Suprapubic skin (tissue), 4 donors: ENCODE results near the gene MAP2.

Source experiments
- EP300 ChIP-seq: sonication (generic); formaldehyde crosslinking; IDR thresholded peaks from one replicate; pipeline ENCODE4 v1.6.1; 2017; ENCODE audit warnings: antibody characterized with exemption
- POLR2A ChIP-seq, 2 donors: fragments of 450-650 bp; IDR thresholded peaks; one replicate each; pipeline ENCODE4 v1.6.1; 2017; ENCODE audit warnings: antibody characterized with exemption in 2 of 2, mild to moderate bottlenecking in 2 of 2, moderate library complexity in 2 of 2
- POLR2AphosphoS5 ChIP-seq, 3 donors: sonication (generic); formaldehyde crosslinking; IDR thresholded peaks; one replicate each; pipeline ENCODE4 v1.6.1; 2017; ENCODE audit warnings: antibody characterized with exemption in 3 of 3
- TF ChIP-seq, protein P1 (sequence below), 2 donors: fragments of 200-600 bp in 1 of 2; fragments of 450-650 bp in 1 of 2; sonication (generic) in 1 of 2; IDR thresholded peaks; one replicate each; pipeline ENCODE4 v1.5.1; 2016 to 2019; ENCODE audit warnings: antibody characterized with exemption in 2 of 2, mild to moderate bottlenecking in 1 of 2, moderate library complexity in 1 of 2

DNA sequence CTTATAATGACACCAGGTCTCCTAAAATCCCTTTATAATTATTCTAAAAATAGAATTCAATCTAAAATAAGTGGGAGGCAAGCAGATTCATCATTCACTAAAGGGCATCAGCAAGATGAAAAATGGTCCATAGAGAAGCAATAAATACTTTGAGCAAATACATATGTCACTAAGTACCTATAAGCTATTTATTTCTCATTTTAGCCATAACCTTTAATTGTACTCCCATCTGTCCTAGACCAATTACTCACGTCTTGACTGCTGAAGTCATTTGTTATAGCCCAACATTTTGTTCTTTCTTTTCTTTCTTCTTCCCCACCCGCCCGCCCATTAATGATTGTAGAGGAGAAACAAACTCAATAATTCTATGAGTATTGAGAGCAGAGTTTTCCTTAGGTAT is 105.7 kb downstream of the MAP2 start:
- no peak for TF ChIP-seq POLR2A (IDR thresholded peaks at IDR 0.05)
- TF ChIP-seq, protein P1, sequence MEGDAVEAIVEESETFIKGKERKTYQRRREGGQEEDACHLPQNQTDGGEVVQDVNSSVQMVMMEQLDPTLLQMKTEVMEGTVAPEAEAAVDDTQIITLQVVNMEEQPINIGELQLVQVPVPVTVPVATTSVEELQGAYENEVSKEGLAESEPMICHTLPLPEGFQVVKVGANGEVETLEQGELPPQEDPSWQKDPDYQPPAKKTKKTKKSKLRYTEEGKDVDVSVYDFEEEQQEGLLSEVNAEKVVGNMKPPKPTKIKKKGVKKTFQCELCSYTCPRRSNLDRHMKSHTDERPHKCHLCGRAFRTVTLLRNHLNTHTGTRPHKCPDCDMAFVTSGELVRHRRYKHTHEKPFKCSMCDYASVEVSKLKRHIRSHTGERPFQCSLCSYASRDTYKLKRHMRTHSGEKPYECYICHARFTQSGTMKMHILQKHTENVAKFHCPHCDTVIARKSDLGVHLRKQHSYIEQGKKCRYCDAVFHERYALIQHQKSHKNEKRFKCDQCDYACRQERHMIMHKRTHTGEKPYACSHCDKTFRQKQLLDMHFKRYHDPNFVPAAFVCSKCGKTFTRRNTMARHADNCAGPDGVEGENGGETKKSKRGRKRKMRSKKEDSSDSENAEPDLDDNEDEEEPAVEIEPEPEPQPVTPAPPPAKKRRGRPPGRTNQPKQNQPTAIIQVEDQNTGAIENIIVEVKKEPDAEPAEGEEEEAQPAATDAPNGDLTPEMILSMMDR (IDR thresholded peaks at IDR 0.05): no peak
- TF ChIP-seq EP300: no peak
- TF ChIP-seq POLR2AphosphoS5 (IDR thresholded peaks at IDR 0.05): no peak
